Measurements from ENCODE around the gene KIAA1671. TPM values are rescaled to one million over a fixed set of nuclear protein-coding genes. Genes with fewer than 3 reads are reported as not detected.
"Not testable (repeated sequence)": the region's sequence is repeated elsewhere in the genome, so short reads cannot be mapped to it uniquely, and the experiment has no call there.

The KIAA1671 gene
- total RNA-seq, 8 experiments from 2014 or later, result 4.2 to 27.9 (median 10.2) TPM

DNA sequence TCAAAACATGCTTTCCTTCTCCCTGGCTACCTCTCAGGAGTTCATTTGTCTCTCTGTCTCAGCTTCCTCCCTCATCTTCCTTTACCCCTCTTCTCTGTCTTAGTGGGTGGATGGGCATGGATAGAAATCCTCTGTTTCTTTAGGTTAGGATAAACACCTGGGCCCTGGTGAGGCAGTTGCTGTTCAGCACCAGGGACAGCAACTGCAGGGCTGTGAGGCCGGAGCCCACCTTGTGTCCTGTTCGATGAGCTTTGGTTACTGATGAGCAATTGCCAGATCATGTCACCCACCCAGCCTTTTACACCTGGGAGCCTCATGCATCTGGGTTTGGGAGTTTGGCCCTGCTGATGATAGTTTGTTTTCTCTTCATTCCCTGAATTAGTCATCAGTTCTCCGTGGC, 241.0 kb downstream of the KIAA1671 start:
- WGBS, 10 experiments, result 17 to 100% (median 73%) methylated on average over 1 to 3 of the region's 3 CpGs; no CpG with 5 or more reads in 3 of the 10 experiments

DNA sequence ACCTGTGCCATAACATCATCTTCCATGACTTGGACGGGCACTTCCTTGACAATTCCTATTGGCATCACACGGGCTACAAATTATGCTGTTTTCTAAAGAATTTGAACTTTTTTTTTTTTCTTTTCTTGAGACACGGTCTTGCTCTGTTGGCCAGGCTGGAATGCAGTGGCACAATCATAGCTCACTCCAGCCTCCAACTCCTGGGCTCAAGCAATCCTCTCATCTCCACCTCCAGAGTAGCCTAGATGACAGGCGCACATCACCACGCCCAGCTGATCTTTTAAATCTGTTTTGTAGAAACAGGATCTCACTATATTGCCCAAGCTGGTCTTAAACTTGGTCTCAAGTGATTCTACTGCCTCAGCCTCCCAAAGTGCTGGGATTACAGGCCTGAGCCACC, 243.8 kb downstream of the KIAA1671 start:
- in situ Hi-C loops (cut with MboI; ENCODE audit: low pct_unique_long_range_greater_than_20kb in 2 of 9, low sequenced_read_pairs in 9 of 9, unreplicated experiment in 9 of 9), result loop anchor here in 1 of 9 experiments (25.0 kb wide), 1 partner anchor 259 kb away; the partner anchor contains the start of gene LHFPL7
- ATAC-seq (replicated peaks in 6 of 8), result no peak
- 30 to 100% (median 90%) methylated on average over 1 to 5 of the region's 5 CpGs; no CpG with 5 or more reads in 2 of the 10 experiments for WGBS, 10 experiments

More for the DNA sequence above, 241.0 kb downstream of the KIAA1671 start:
- in situ Hi-C loops (cut with MboI; ENCODE audit: low pct_unique_long_range_greater_than_20kb in 2 of 9, low sequenced_read_pairs in 9 of 9, unreplicated experiment in 9 of 9), result loop anchor here in 1 of 9 experiments (25.0 kb wide), 1 partner anchor 256 kb away; the partner anchor contains the start of gene LHFPL7
- ATAC-seq (replicated peaks in 6 of 8), result no peak
- Histone ChIP-seq H3K4me3 (no peak overlapping the region), H3K4me1 (replicated peaks in 1 of 2) (peaks cover 2 to 6% of the 10 kb centered on the region in 2 donors), H3K27ac (no peak overlapping the region)

DNA sequence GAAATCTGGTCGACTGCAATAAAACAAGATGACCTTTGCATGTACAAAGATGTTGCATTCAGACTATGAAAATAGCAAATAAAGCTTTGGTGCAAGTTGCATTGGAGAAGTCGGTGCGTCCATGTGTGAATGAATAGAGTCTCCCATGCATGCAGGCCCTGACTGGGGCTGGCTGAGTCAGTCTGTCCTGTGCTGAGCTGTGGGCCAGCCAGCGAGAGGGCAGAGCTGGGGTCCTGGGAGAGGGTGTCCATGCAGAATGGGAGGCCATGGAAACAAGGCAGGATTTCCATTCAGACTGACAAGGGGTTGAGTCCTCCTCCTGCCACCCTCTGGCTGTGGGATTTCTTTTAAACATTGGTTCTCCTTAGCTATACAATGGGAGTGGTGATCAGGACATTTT, 244.8 kb downstream of the KIAA1671 start:
- H3K4me1 ChIP-seq (replicated peaks in 1 of 2), result peaks cover 6% of the 10 kb centered on the region in 2 donors
- ATAC-seq (replicated peaks in 6 of 8), result peak in 5 of 8 experiments; percentile 72 to 88 (median 77)
- no peak overlapping the region for H3K4me3 ChIP-seq
- in situ Hi-C loops (cut with MboI; ENCODE audit: low pct_unique_long_range_greater_than_20kb in 2 of 9, low sequenced_read_pairs in 9 of 9, unreplicated experiment in 9 of 9), result loop anchor here in 1 of 9 experiments (25.0 kb wide), 1 partner anchor 260 kb away; the partner anchor contains the start of gene LHFPL7
- H3K27ac ChIP-seq, result no peak overlapping the region
- WGBS, 10 experiments, result 0 to 90% (median 66%) methylated on average over 1 to 3 of the region's 4 CpGs; no CpG with 5 or more reads in 3 of the 10 experiments

More for the DNA sequence above, 243.8 kb downstream of the KIAA1671 start:
- Histone ChIP-seq H3K27ac (no peak overlapping the region), H3K4me3 (no peak overlapping the region), H3K4me1 (replicated peaks in 1 of 2) (peaks cover 6% of the 10 kb centered on the region in 2 donors)

DNA sequence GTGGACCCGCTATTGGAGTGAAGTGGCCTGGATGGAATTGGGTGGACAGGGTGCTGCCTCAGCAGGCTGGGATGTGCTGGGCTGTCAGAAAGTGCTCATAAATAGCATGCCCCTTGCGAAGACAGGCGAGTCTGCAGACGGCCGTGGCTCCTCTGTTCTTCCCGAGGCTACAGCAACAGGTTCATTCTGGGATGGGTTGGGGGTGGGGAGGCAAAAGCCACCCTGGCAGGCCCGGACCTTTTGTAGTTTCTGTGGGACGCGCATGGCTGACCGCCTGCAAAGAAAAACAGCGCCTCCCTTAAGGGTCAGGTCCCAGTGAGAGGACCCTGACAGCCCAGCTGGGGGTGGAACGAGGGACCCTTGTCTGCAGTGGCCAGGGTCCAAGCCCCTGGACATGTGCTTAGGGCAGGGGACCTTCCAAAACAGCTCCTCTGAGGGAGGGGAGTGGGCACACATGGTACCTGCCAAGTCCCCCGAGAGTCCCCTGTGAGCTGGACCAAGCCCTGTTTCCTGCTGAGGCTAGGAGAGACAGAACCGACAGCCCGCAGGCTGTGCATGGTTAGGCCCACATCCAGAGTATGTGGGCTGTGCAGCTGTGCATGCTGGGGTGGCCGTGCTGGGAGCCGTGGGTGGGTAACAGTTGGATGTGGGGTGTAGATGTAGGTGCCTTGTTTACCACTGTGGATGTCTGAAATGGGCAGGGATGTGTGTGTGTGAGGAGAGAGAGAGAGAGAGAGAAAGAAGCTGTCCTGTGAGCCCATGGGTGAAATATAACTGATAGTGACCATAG, 247.4 kb downstream of the KIAA1671 start, which contains the start of gene CRYBB3:
Gene CRYBB3, plus strand, starts transcription at position 128 of the 790 bp plus-strand sequence. CDS start 1,539 bp downstream, outside the sequence.
- peaks cover 3 to 6% of the 10 kb centered on the region in 2 donors for H3K4me1 ChIP-seq (replicated peaks in 1 of 2)
- H3K4me3 ChIP-seq, result no peak within 1 kb of the TSS
- peak in 4 of 8 experiments; percentile 25 to 48 (median 36) for ATAC-seq (replicated peaks in 6 of 8)
- 20 to 60% methylated on average over 1 to 3 of the region's 17 CpGs; no CpG with 5 or more reads in 8 of the 10 experiments for WGBS, 10 experiments
- H3K27ac ChIP-seq, result no peak within 1 kb of the TSS
- in situ Hi-C loops (cut with MboI; ENCODE audit: low pct_unique_long_range_greater_than_20kb in 2 of 9, low sequenced_read_pairs in 9 of 9, unreplicated experiment in 9 of 9), result loop anchor here in 3 of 9 experiments (25.0 kb wide), 2 partner anchors 263 to 562 kb away; partner anchors contain the start of gene LHFPL7 (in 1 of the 3)

DNA sequence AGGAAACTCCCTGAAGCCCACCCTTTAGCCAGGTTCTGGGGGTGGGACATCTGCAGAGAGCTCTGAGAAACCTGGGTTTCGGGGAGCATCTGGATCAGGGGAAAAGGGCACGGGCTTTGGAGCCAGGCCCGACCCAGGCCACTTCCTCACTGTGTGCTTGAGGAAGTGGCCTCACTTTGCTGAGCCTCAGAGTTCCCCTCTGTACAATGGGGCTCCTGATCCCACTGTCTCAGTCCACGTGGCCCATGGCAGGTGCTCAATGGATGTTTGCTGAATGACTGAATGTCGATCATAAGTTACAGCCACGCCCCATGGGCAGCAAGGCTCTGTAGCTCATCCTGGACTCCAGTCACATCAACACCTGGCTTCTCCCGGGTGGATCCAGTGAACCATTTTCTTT, 248.5 kb downstream of the KIAA1671 start:
- WGBS, 10 experiments, result 29 to 90% (median 75%) methylated on average over 1 to 3 of the region's 7 CpGs; no CpG with 5 or more reads in 6 of the 10 experiments
- H3K27ac ChIP-seq, result no peak overlapping the region
- in situ Hi-C loops (cut with MboI; ENCODE audit: low pct_unique_long_range_greater_than_20kb in 2 of 9, low sequenced_read_pairs in 9 of 9, unreplicated experiment in 9 of 9), result loop anchor here in 2 of 9 experiments (25.0 kb wide), 1 partner anchor 561 kb away; no protein-coding TSS in a partner anchor
- no peak overlapping the region for H3K4me3 ChIP-seq
- peaks cover 3 to 6% of the 10 kb centered on the region in 2 donors for H3K4me1 ChIP-seq (replicated peaks in 1 of 2)
- ATAC-seq (replicated peaks in 6 of 8), result no peak

DNA sequence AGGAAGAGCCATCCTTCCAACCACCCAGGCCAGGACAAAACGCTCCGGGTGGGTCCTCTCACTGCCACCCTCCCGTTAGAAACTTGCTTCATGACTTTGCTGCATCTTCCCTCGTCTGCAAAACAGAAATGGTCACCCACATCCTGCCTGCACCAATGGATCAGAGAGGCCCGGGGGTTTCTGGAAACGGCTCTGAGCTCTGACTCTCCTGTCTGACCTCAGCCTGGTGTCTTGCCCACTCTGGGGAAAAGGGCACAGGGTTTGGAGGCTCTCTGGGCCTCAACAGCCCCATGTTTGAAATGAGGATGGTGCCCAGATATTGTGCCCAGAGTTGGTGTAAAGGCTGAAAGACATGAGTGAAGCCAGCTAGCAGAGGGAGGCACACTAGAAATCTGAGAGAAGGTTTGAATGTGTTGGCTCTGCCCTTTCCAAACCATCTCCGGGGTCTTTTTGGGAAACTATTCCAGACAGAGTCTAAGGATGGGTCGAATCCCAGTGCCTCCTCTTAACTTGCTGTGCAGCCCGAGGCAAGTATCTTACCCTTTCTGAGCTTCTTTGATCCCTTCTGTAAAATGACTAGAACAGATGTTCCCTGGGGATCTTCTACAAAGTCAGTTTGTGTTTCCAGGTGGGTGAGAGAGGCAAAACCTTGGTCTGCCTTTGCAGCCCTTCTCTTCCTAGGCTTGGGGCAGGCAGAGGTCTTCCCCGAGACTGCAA, 249.2 kb downstream of the KIAA1671 start:
- ATAC-seq (replicated peaks in 6 of 8), result no peak
- WGBS, 10 experiments, result 0 to 100% (median 60%) methylated on average over 1 to 6 of the region's 10 CpGs; no CpG with 5 or more reads in 3 of the 10 experiments
- Histone ChIP-seq H3K27ac (no peak overlapping the region), H3K4me3 (no peak overlapping the region), H3K4me1 (replicated peaks in 1 of 2) (peaks cover 3 to 6% of the 10 kb centered on the region in 2 donors)
- in situ Hi-C loops (cut with MboI; ENCODE audit: low pct_unique_long_range_greater_than_20kb in 2 of 9, low sequenced_read_pairs in 9 of 9, unreplicated experiment in 9 of 9), result loop anchor here in 2 of 9 experiments (25.0 kb wide), 1 partner anchor 561 kb away; no protein-coding TSS in a partner anchor

DNA sequence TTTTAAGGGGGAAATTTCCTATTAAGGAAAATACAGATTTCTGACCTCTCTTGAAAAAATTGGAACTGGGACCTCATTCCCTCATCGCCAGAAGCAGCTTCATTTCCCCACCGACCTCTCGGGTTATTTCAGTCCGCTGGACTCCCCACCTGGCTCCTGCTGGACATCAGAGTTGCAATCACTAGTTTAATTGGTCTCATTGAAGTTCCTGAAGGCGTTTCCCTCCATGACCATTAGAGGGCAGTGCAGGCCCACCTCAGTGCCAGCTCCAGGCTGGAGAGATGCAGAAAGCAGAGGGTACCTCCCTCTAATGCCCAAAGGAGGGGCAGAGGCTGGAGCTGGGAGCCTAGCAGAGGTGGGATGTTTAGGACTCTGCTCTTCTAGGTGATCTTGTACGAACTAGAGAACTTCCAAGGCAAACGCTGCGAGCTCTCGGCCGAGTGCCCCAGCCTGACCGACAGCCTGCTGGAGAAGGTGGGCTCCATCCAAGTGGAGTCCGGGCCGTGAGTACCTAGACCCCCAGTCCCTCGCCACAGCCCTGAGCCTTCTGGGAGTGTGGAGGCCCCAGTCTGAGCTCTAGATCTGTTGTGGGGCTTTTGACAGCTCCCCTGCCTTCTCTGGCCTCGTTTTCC, 249.9 kb downstream of the KIAA1671 start:
- in situ Hi-C loops (cut with MboI; ENCODE audit: low pct_unique_long_range_greater_than_20kb in 2 of 9, low sequenced_read_pairs in 9 of 9, unreplicated experiment in 9 of 9), result loop anchor here in 2 of 9 experiments (25.0 kb wide), 1 partner anchor 560 kb away; no protein-coding TSS in a partner anchor
- ATAC-seq (replicated peaks in 6 of 8), result peak; percentile 60 to 91 (median 74)
- H3K4me1 ChIP-seq (replicated peaks in 1 of 2), result peaks cover 3% of the 10 kb centered on the region in 2 donors
- no peak overlapping the region for H3K27ac ChIP-seq
- no peak overlapping the region for H3K4me3 ChIP-seq
- WGBS, 10 experiments, result 0 to 100% (median 32%) methylated on average over 1 to 5 of the region's 15 CpGs; no CpG with 5 or more reads in 4 of the 10 experiments

DNA sequence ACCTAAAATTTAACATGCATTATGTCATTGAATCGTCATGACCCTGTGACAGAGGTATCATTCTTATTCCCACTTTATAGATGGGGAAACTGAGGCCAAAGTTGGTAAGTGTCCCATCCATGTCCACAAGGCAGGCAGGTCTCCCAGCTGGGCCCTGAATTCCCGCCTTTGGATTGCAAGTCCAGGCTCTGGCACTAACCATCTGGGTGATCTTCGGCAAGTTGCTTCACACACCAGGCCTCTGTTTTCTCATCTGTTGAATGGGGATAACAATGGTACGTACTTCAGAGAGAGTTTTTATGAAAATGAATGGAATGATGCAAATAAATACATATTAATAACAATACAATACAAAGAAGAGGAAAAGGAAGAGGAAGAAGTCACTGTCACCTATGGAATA, 250.6 kb downstream of the KIAA1671 start:
- no peak overlapping the region for H3K4me3 ChIP-seq
- in situ Hi-C loops (cut with MboI; ENCODE audit: low pct_unique_long_range_greater_than_20kb in 2 of 9, low sequenced_read_pairs in 9 of 9, unreplicated experiment in 9 of 9), result loop anchor here in 2 of 9 experiments (25.0 kb wide), 1 partner anchor 559 kb away; no protein-coding TSS in a partner anchor
- no peak overlapping the region for H3K27ac ChIP-seq
- 58 to 100% (median 86%) methylated on average over 2 to 4 of the region's 4 CpGs; no CpG with 5 or more reads in 3 of the 10 experiments for WGBS, 10 experiments
- no peak for ATAC-seq (replicated peaks in 6 of 8)
- H3K4me1 ChIP-seq (replicated peaks in 1 of 2), result peaks cover 0 to 3% of the 10 kb centered on the region in 2 donors

DNA sequence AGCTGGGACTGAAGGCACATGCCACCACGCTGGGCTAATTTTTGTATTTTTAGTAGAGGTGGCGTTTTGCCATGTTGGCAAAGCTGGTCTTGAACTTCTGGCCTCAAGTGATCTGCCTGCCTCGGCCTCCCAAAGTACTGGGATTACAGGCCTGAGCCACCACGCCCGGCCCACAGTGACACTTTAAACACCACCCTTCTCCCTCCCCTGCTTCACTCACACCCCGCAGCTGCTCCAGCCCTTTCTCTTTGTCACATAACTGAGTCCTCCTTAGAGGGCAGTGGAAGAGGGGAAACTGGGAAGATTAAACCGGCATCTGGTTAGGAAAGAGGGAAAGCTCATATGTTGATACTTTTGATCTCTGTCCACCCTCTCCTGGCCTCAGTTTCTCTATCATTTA, 252.0 kb downstream of the KIAA1671 start:
- in situ Hi-C loops (cut with MboI; ENCODE audit: low pct_unique_long_range_greater_than_20kb in 2 of 9, low sequenced_read_pairs in 9 of 9, unreplicated experiment in 9 of 9), result loop anchor here in 2 of 9 experiments (25.0 kb wide), 1 partner anchor 558 kb away; no protein-coding TSS in a partner anchor
- H3K27ac ChIP-seq, result not testable (repeated sequence)

DNA sequence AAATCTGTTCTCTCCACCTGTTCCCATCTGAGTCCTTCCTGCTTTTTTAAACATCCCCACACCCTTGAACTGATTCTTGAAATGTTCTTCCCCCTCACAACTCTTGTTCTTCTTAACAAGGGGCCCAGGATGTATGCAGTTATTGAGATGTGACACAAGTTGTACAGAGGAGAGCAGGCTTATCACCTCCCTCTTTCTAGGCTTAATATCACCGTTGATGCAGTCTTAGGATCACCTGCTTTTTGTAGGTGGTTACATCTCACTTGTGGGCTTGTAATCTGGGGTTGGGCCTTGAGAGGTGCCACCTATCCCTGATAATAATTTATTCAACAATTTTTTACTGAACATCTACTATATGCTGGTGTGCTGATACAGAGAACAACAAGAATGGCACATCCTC, 253.3 kb downstream of the KIAA1671 start:
- in situ Hi-C loops (cut with MboI; ENCODE audit: low pct_unique_long_range_greater_than_20kb in 2 of 9, low sequenced_read_pairs in 9 of 9, unreplicated experiment in 9 of 9), result loop anchor here in 2 of 9 experiments (25.0 kb wide), 1 partner anchor 556 kb away; no protein-coding TSS in a partner anchor
- ATAC-seq (replicated peaks in 6 of 8), result no peak

More for the DNA sequence above, 252.0 kb downstream of the KIAA1671 start:
- WGBS, 10 experiments, result 35 to 100% (median 76%) methylated on average over 1 to 7 of the region's 7 CpGs
- ATAC-seq (replicated peaks in 6 of 8), result peak in 2 of 8 experiments; percentile 43 to 51
- H3K4me3 ChIP-seq; H3K4me1 ChIP-seq (replicated peaks in 1 of 2): not testable (repeated sequence)

DNA sequence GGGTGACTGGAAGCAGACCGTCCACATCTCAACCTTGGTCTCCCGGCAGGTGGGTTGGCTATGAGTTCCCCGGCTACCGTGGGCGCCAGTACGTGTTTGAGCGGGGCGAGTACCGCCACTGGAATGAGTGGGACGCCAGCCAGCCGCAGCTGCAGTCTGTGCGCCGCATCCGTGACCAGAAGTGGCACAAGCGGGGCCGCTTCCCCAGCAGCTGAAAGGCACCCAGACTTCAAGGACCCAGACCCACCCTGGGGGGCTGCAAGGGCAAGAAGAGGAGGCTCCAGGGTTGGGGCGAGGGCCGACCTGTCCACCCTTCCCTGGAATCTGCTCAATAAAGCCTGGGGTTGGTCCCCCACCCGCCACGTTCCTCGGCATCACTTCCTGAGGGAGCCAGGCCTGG, 254.5 kb downstream of the KIAA1671 start:
- 35 to 100% (median 80%) methylated on average over 1 to 12 of the region's 21 CpGs; no CpG with 5 or more reads in 5 of the 10 experiments for WGBS, 10 experiments
- in situ Hi-C loops (cut with MboI; ENCODE audit: low pct_unique_long_range_greater_than_20kb in 2 of 9, low sequenced_read_pairs in 9 of 9, unreplicated experiment in 9 of 9), result loop anchor here in 2 of 9 experiments (25.0 kb wide), 1 partner anchor 555 kb away; no protein-coding TSS in a partner anchor
- no peak for ATAC-seq (replicated peaks in 6 of 8)
- H3K27ac ChIP-seq, result no peak overlapping the region
- H3K4me1 ChIP-seq (replicated peaks in 1 of 2), result no peaks in the 10 kb centered on the region
- H3K4me3 ChIP-seq, result no peak overlapping the region

More for the DNA sequence above, 253.3 kb downstream of the KIAA1671 start:
- Histone ChIP-seq H3K4me1 (replicated peaks in 1 of 2) (no peaks in the 10 kb centered on the region), H3K27ac (no peak overlapping the region), H3K4me3 (no peak overlapping the region)
- WGBS, 10 experiments, result 0 to 20% methylated on average over 1 of the region's 1 CpG; no CpG with 5 or more reads in 8 of the 10 experiments
